Measurements from ENCODE around the gene SNCB. TPM values are rescaled to one million over a fixed set of nuclear protein-coding genes. Genes with fewer than 3 reads are reported as not detected.

Gene SNCB
- total and polyA plus RNA-seq, 2 of the 4 experiments (the other 2 are of a cell fraction): 0.41 TPM; not detected in 1

GRCh38 chr5:176678584-176678983 is 48.2 kb upstream of the SNCB start:
- TF ChIP-seq, protein P1, sequence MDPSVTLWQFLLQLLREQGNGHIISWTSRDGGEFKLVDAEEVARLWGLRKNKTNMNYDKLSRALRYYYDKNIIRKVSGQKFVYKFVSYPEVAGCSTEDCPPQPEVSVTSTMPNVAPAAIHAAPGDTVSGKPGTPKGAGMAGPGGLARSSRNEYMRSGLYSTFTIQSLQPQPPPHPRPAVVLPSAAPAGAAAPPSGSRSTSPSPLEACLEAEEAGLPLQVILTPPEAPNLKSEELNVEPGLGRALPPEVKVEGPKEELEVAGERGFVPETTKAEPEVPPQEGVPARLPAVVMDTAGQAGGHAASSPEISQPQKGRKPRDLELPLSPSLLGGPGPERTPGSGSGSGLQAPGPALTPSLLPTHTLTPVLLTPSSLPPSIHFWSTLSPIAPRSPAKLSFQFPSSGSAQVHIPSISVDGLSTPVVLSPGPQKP (IDR thresholded peaks at IDR 0.05; ENCODE audit: borderline replicate concordance, low read depth, low read length): no peak
- TF ChIP-seq BHLHE40 (IDR thresholded peaks at IDR 0.05; ENCODE audit: low read depth, low read length): no peak
- TF ChIP-seq RAD21 (IDR thresholded peaks at IDR 0.05; ENCODE audit: low read length): no peak
- TF ChIP-seq POLR2A (IDR thresholded peaks at IDR 0.05; ENCODE audit: low read depth, low read length): no peak
- Histone ChIP-seq H3K9ac (ENCODE audit: low read depth, low read length) (no peak overlapping the region), H3K36me3 (ENCODE audit: control insufficient read depth, insufficient read depth, low read length) (no peaks in the 10 kb centered on the region), H4K91ac (ENCODE audit: insufficient read depth, low read depth, low read length) (no peak overlapping the region), H3K56ac (ENCODE audit: extremely low read depth, insufficient read depth, low read length) (no peak overlapping the region), H3K9me3 (ENCODE audit: control insufficient read depth, insufficient read depth, low read length) (no peaks in the 10 kb centered on the region), H3K14ac (replicated peaks; ENCODE audit: low read depth, low read length) (no peak overlapping the region), H3K4me3 (ENCODE audit: insufficient read depth, low read depth, low read length) (no peak overlapping the region), H2AFZ (replicated peaks; ENCODE audit: low read length, poor library complexity) (no peak overlapping the region), H2BK5ac (ENCODE audit: low read depth, low read length, poor library complexity, severe bottlenecking) (no peak overlapping the region), H4K20me1 (ENCODE audit: insufficient read depth, low read length) (no peaks in the 10 kb centered on the region), H3K18ac (ENCODE audit: low read depth, low read length) (no peak overlapping the region), H3K4ac (ENCODE audit: low read depth, low read length) (no peak overlapping the region), H3K9me1 (ENCODE audit: insufficient read depth, low read length) (no peaks in the 10 kb centered on the region), H4K8ac (ENCODE audit: low read depth in 2 of 2, low read length in 2 of 2) (no peak overlapping the region), H2BK15ac (ENCODE audit: low read depth, low read length) (no peak overlapping the region), H3K23ac (ENCODE audit: low read depth, low read length) (no peak overlapping the region), H3K27me3 (ENCODE audit: control insufficient read depth, insufficient read depth, low read length) (peaks cover 57% of the 10 kb centered on the region), H4K5ac (ENCODE audit: low read depth, low read length) (no peak overlapping the region), H2AK9ac (replicated peaks; ENCODE audit: low read depth, low read length, poor library complexity) (no peak overlapping the region), H2AK5ac (ENCODE audit: low read depth, low read length) (no peak overlapping the region), H3K27ac (ENCODE audit: insufficient read depth, low read length) (no peak overlapping the region), H2BK120ac (ENCODE audit: low read depth, low read length) (no peak overlapping the region), H3K79me1 (ENCODE audit: low read depth in 1 of 2, low read length in 2 of 2) (no peaks in the 10 kb centered on the region), H3K4me2 (ENCODE audit: low read depth, low read length) (no peak overlapping the region), H2BK20ac (ENCODE audit: low read depth, low read length) (no peak overlapping the region), H3K4me1 (ENCODE audit: control insufficient read depth, insufficient read depth, low read length) (no peaks in the 10 kb centered on the region)
- DNase-seq: no peak
- CTCF ChIA-PET: interaction anchor here (1.2 kb wide), 1 partner anchor 18 kb away, joined by 3 read pairs; no protein-coding TSS in a partner anchor
- intact Hi-C loops (cut with micrococcal nuclease): no loop called here
- no peak for ATAC-seq (ENCODE audit: low read depth)
- dilution Hi-C loops (cut with HindIII; ENCODE audit: low sequenced_read_pairs, unreplicated experiment): no loop called here
- 20% methylated on average over 3 of the region's 5 CpGs; no CpG with 5 or more reads in 1 of the 2 experiments for WGBS, 2 experiments (ENCODE audit: extremely low coverage in 2 of 2, insufficient read length in 1 of 2)
- in situ Hi-C loops (cut with MboI; ENCODE audit: low sequenced_read_pairs): no loop called here
- POLR2A ChIA-PET (ENCODE audit: unreplicated experiment): no interaction called here
- BruUV-seq (replicated peaks): no TSS peak

Data from IMR-90 (cell line).